ENCODE measurements around the gene GNAQ.

The GNAQ gene

DNA sequence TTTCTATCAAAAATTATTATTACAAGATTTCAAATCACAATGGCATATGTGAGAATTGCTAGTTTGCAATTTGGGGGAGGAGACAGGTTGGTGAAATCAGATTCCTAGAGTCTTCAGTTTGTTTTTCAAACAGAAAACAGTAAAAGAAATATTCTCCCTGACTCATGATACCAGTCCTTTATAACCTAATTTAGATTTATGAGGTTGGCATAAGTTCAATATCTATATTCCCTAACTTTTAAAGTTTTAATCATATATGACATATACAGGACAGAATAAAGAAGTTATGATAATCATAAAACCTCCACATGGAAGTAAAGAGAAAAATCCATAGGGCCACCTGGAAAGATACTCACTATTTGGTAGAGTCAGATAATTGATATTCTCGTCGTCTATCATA lies 216.4 kb downstream of the GNAQ start:
- DNase-seq (ENCODE audit: low read depth): no peak

DNA sequence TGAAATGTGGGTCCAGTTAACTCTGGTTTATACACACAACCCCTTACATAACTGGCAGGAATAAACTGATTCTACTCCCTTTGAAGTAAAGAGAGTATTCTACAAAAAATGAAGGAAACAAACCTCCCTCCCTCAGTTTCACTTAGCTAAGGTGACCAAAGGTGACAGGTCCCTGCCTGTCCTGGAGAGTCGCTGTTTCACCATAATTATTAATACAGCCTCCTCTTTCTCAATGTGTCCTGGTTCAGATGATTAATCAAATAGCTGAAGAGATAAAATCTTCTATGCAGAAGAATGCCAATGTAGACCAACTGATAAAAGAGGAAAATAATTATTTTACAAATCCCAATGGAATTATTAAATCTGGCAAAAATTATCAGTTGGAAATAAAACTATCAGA lies 219.8 kb downstream of the GNAQ start:
- DNase-seq (ENCODE audit: low read depth): no peak

DNA sequence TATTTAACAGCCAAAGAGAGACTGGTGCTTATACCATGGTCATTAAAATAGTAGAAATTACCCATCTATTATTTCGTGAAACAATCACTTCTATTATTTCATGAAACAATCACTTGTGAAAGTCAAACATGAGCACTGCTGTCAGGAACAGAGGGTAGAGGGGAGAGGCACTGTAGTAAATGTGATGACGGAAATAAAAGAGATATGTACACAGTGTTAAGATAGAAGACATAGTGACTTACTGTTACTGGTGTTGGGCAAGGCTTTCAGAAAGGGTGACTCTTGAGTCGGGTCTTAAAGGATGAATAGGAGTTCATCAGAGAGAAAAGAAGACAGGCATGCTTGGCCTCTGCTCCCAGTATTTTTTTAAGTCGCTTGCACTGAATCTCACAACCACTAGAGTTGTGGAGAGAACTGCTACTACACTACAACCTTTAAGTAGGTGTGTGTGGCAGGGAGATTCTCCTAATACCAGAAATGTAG lies 220.9 kb downstream of the GNAQ start:
- DNase-seq (ENCODE audit: low read depth): no peak

DNA sequence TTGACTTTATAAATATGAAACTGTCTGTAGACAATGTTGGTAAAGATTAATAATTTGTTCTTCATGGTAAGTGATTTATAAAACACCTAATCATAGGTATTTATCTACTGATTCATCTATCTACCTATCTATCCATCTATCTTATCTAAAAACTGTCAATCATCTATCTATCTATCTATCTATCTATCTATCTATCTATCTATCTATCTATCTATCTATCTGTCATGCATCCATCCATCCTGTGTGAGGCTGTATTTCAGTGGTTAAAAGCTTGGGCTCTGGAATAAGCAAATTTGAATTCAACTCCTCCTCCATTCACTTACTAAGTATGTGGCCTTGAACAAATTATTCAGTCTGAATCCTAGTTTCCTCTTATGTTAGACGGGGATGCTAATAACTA lies 221.6 kb downstream of the GNAQ start:
- DNase-seq (ENCODE audit: low read depth): no peak

DNA sequence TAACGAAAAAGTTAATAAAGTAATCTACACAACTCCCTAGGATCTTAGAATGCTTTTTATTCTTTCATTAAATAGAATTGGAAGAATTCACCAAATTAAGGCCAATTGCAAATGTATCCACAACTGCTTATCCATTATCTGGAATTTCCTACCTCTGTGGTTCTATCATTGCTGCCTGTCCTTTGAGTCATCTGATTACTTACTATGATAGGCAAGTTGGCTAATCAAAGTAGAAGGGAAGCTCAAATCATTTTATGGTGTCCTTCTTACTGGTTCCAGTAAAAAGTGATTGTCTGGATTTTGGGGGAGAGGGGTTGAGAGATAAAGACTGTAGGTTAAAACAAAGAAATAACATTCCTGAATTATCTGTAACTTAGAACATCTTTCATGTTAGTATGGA lies 222.1 kb downstream of the GNAQ start:
- no peak for DNase-seq (ENCODE audit: low read depth)

DNA sequence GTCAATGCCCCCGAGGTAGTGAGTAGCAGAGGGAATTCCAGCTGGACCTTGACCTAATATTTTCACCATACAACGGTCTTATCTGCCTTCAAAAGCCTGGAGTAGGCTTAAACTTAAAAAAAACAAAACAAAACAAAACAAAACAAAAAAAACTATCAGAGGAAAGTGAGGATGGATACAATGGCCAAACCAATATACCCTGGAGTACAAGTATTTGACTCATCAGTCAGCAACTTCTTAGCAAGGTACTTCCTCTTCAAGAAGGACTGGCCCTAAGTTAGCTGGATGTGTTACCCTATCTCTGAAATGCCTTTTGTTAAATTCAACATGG lies 222.9 kb downstream of the GNAQ start:
- DNase-seq (ENCODE audit: low read depth): no peak

DNA sequence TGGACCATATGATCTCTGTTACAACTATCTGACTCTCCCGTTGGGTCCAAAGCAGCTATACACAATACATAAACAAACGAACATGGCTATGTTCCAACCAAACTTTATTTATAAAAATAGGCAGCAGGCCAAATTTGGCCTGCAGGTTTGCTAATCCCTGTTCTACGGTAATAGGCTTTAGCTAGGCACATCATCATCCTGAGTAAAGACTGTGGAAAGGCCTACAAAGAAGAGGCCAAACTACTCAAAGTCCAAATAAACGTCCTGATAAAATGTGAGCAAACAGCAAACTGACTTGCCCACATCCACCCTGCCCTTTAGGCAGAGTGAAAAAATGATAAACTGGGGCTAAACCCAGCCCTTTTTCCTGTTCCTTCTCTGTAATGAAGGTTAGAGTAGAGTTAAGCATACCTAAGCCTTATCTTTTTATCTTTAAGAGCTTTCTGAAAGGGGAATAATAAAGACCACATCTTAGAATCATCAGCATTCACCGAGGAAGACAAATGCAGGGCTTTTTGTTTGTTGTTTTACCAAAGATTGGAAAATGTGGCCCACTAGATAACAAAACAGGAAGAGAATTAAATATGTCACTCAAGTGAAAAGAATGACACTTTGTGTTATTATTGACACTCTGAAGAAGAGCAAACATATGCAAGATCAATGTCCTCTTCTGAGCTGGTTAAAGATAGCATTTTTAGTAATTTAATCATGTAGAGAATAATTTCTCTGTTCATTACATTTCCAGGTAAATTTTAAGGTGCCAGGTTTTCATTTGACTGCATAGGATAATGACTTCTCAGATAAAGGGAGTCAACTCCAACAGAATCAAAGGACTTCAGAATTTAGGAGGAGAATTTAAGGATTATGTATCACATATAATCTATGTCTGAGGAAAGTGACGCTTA lies 223.5 kb downstream of the GNAQ start:
- DNase-seq (ENCODE audit: low read depth): no peak

DNA sequence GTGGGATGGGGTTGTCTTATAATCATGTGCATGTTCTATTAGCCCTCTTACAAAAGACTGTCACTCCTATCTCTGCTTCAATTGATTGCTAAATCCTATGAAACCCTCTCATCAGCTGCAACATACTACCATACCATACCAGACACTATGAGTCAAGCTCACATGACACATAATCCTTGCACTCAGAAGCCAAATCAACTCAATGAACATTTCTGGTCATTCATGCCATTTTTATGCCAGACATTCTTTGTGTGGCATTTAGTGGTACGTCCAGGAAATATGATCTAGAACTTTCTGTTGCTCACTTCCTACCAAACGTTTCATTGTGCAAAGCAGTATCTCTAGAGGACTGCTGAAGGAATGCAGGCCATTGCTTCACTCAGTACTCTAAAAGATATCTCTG lies 224.3 kb downstream of the GNAQ start:
- DNase-seq (ENCODE audit: low read depth): peak; percentile 91

DNA sequence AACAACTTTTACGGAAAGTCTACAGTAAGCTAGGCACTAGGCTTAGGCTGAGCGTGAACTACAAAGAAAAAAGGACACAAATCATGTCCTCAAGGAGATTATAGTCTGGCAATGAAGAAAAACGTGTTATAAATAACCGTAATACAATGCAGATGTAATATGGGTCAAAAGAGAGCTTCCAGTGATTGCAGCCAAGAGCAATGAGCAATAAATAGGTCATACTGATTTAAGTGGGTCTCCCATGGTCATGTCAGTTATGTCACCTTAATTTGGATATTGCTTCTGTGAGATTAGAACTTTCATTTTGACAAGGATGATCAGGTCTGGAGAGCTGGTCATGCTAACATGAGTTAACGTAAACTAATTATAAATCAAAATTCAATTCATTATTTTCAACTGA lies 224.9 kb downstream of the GNAQ start:
- no peak for DNase-seq (ENCODE audit: low read depth)

DNA sequence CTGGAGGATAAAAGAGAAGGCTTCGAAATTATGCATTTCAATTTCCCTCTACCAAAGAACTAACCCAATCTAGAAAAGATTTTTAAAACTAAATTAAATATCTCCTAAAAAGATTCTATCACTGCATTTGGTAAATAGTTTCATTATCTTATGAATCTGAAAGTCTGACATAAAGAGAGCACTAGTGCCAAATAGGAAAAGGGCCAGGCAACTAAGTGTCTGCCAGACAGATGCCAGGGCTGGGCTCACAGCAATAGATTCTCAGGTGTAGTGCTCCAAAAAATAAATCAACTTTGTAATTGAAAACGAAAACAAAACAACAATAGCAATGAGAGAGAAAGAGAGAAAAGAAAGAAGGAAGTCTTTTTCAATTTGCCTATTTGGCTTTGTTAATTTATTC lies 225.8 kb downstream of the GNAQ start:
- no peak for DNase-seq (ENCODE audit: low read depth)

DNA sequence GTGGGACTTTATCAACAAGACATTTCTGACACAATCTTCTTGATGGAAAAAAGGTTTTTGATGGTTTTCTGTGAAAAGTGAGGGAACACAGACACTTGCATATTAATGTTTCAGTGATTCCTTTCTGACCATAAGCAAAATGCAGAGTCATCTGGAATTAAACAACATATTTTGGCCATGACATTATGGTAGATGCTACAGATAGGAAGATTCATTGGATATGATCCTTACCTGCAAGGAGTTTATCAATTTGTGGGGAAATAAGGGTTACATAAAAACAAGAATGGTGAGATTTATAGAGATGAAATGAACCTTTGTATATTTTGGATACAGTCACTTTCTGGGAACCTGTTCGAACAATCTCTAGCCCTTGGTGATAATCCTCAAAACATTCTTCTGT lies 228.2 kb downstream of the GNAQ start:
- DNase-seq (ENCODE audit: low read depth): no peak

DNA sequence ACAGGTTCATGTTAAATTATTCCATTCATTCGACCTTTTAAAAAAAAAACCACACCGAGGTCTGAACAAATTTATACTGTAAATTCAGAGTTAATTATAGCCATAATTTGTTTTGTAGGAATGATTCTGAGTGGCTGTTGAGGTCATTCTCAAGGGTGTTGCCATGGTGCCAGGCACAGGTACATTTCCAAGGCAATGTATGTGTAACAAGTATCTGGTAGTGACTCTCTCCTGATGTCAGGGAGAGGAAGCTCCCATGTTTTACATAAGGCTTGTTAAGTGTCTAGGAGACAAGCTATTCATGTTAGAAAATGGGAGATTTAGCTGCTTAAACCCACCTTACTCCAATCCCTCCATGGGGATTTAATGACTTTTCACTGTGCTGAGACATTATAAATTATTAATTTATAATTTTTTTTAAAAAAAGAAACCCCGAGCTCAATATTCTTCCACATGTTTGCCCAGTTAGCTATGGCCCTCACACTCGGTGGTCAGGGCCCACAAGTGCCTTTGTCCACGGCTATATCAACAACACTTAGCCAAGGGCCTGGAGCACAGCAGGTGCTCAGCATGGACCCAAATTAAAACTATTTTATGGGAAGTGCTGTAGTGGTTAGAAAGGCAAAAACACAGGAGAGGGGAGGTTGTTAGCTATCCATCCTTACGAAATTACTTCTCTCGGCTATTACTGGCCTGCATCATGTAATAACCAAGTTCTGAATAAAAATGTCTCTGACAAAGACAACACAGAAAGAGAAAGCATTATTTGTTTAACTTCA lies 228.9 kb downstream of the GNAQ start:
- no peak for DNase-seq (ENCODE audit: low read depth)

DNA sequence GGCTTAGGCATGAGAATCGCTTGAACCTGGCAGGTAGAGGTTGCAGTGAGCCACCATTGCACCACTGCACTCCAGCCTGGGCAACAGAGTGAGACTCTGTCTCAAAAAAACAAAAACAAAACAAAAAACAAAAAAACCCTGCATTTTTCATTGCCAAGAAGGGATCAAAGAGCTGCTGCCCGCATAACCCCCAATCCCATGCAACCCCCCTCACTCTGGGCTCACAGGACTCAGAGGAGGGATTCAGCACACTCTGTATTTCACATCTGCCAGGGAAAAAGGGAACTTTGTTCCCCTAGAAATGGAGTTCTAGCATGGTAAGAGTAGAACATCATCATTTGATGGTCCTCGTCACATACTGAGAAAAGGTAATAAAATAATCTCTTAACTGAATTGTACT lies 229.5 kb downstream of the GNAQ start:
- no peak for DNase-seq (ENCODE audit: low read depth)

DNA sequence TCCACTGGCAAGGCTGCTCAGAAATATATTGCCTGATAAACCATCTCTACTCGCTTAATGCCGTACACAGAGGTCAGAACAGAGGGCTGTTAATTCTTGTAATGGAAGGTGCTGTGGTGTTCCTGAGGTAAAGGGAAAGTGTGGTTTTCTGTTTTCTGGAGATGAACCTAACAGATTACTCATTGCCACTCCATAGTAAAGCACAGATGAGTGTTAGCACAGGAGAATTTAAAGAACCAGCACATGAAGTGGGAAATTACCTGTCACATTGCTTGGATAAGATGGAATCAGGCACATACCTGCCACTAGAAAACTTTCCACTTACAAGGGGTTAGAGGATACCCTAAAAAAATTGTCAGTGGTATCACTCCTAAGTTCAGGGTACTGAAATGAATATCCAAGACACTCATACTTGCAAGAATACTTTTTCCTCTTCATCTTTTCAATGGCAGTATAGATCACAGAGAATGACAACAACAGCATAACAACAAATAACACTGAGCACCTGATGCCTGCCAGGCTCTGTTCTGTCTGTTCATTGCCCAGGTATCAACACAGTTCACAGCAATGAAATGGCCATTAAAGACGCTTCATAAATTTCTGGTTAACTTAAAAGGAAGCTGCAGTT lies 230.6 kb downstream of the GNAQ start:
- no peak for DNase-seq (ENCODE audit: low read depth)

DNA sequence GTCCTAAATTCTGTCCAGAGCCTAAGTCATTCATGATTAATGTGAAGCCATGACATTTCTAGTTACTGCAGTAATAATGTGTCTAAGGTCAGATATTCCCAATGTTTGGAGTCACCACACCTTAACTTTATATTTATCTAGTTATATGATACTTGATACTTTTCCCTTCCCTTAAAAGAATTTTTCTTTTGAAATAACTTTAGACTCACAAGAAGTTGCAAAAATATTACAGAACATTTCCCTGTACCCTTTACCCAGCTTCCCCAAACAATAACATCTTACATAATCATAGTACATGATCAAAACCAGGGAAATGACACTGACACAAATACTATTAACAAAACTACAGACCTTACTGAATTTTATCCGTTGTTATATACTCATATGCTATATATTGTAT lies 233.5 kb downstream of the GNAQ start:
- no peak for DNase-seq (ENCODE audit: low read depth)

DNA sequence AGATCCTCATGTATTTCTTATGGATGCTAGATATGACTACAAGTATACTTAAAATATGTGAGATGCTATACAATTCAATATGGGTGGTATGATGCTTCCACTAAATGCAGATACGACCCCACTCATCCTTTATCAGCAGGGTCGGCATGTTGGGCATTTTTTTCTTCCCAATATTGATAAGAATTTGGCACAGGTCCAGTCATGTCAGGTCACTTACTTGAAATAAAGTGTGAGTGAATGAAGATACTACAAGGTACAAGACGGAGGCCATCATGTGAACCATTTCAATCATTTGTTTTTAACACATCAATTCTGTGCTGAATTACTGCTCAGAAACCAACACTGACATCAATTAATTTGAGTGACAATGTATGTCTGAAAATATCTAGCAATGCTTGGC lies 236.6 kb downstream of the GNAQ start:
- no peak for DNase-seq (ENCODE audit: low read depth)

DNA sequence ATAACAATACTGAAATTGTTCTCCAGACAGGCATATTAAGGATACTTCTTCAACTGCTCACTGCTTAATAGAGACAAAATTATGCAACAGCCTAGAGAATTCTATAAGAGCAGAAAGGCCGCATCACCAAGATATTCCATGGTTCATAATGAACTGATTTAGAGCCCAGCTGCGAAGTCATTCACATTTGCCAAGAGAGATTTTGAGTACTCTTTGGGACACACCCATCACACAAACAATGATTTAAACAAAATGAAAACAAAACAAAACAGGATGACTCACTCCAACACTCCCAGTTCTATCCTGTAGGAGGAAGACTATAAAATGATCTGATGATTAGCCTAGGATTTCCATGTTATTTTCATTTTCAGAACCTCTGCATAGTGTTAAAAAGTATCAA lies 237.8 kb downstream of the GNAQ start:
- DNase-seq (ENCODE audit: low read depth): peak; percentile 75

DNA sequence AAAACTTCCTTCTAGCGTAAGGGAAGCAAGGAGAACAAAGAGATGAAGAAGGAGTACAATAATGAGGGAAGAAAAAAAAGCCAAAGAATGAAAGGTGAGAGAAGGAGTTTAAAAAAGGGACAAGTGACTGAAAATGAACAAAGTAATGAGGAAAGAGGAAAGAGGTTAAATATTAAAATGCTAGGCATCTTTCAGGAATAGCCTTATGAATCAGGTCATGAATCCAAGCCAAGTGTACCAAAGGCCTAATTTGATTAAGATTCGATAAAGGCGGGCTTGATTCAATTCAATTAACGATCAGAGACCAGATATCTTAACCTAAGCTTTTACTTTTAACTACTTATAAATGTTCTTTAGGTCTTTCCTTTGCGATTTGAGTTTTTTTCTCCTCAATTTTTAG lies 241.7 kb downstream of the GNAQ start:
- no peak for DNase-seq (ENCODE audit: low read depth)

DNA sequence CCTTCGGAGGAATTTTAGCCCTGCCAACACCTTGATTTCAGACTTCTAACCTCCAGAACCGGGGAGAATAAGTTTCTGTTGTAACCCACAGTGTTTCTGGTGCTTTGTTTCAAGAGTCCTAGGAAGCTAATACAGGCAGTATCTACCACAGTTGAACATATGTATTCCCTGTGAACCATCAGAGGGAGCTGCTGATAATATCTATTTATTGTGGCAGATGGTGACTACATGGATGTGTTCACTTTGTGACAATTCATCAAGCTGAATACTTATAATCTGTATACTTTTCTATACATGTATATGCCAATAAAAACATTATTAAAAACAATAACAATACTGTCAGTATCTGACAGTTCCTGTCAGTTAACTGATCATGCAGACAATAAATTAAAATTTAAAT lies 246.3 kb downstream of the GNAQ start:
- DNase-seq (ENCODE audit: low read depth): no peak

DNA sequence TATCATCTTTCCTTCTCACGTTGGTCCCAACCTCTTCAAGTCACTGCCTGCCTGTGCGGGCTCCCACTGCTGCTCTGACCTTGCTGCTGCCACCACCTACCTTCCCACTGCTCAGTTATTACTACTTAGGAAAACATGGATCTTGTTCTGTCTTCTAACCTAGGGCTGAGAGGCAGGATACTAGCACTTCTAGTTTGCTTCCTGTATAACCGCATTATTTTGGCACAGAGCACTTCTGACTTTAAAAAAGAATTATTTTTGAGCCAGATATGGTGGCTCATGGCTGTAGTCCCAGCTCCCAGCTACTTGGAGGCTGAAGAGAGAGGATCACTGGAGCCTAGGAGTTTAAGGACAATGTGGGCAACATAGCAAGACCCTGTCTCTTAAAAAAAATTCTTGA lies 248.1 kb downstream of the GNAQ start:
- no peak for DNase-seq (ENCODE audit: low read depth)

DNA sequence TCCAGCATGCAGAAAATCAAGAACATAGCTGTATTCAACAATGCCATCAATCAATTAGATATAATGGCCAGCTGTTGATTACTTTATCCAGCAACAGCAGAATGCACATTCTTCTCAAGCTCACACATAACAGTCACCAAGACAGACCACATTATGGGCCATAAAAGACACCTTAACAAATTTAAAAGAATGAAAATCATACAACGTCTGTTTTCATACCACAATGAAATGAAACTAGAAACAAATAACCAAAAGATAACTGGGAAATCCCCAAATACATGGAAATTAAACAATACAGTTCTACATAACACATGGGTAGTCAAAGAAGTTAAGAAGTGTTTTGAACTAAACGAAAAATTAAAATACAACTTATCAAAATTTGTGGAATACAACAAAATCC lies 252.6 kb downstream of the GNAQ start:
- DNase-seq (ENCODE audit: low read depth): no peak

DNA sequence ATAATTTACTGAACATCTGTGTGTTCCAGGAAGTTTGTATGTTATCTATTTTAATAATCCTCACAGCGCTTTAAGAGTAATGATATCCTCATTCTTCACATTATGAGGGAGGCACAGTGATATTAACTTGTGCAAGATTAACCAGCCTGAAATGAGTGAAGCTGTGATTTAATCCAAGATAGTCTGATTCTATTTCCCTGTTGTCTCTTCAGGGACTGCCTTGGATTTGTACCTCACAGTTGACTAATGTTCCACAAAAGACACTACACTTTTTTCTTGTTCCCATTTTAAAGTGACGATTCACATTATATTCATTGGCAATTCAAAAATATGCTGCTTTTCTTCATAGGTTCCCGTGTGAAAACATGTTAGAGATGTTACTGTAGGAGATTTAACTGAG lies 258.2 kb downstream of the GNAQ start:
- no peak for DNase-seq (ENCODE audit: low read depth)

DNA sequence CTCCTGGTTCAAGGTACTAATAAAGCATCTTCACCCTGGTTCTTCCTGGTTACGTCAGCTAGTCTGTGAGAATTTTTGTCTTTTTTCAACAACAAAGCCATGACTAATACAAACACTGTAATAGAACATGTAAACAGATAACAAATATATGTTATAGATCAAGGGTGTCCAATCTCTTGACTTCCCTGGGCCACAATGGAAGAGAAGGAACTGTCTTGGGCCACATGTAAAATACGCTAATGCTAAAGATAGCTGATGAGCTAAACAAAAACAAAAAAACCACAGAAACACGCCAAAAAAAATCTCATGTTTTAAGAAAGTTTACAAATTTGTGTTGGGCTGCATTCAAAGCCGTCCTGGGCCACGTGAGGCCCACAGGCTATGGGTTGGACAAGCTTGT lies 259.0 kb downstream of the GNAQ start:
- DNase-seq (ENCODE audit: low read depth): no peak

Measured in fibroblast of the conjunctiva (primary cell).